HG03469 (cell line): Measurements from ENCODE around the gene PBX3.
"Not testable (repeated sequence)": the region's sequence is repeated elsewhere in the genome, so short reads cannot be mapped to it uniquely, and the experiment has no call there.

ENCODE experiments used
- ATAC-seq: cut with Tn5 transposase; IDR thresholded peaks from one replicate; pipeline ENCODE4 v1.9.1; 2021; ENCODE audit warnings: mild to moderate bottlenecking, moderate library complexity, moderate number of reproducible peaks; ENCODE audit not compliant: unreplicated experiment

Gene PBX3

GRCh38 chr9:125774106-125774505 is 26.9 kb downstream of the PBX3 start:
- ATAC-seq = no peak

GRCh38 chr9:125776789-125777188 is 29.6 kb downstream of the PBX3 start:
- ATAC-seq = not testable (repeated sequence)

DNA sequence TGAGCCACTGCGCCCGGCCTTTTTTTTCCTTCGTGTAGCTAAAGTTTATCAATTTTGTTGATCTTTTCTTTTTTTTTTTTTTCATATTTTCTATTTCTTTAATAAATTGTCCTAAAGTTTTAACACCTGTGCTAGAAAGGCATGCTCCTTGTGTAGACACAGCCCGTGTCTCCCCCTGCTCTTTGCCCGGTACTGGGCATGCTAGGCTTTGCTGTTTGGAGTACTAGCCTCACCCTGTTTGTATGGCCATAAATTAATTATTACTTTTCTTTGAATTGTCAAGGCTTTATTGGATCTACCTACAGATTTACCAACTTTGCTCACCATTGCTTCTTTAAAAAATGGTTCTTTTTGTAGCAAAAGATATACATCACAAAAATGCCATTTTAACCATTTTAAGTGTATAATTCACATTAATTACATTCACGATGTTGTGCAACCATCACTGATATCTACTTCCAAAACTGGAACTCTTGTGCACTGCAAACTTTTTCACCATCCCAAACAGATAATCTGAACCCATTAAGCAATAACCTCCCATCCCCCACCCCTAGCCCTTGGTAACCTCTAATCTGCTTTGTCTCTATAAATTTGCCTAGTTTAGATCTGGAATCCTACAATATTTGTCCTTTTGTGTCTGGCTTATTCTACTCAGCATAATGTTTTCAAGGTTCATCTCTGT is 31.5 kb downstream of the PBX3 start:
- ATAC-seq = not testable (repeated sequence)

GRCh38 chr9:125779220-125779565 is 32.0 kb downstream of the PBX3 start:
- not testable (repeated sequence) for ATAC-seq

DNA sequence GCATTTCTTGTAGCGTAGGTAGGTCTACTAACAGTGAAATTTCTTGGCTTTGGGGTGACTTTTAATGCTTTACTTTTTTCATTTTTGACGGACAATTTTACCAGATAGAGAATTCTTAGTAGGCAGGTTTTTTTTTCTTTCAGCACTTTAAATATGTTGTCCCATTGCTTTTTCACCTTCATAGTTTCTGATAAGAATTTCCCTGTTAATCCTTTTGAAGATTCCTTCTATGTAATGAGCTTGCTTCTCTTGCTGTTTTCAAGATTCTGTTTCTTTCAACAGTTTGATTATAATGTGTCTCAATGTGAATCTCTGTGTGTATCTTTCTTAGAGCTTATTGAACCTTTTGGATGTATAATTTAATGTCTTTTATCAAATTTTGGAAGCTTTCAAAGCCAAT is 35.5 kb downstream of the PBX3 start:
- no peak for ATAC-seq

GRCh38 chr9:125784286-125785049 is 37.3 kb downstream of the PBX3 start:
- no peak for ATAC-seq

GRCh38 chr9:125785248-125785751 is 38.1 kb downstream of the PBX3 start:
- ATAC-seq = no peak

DNA sequence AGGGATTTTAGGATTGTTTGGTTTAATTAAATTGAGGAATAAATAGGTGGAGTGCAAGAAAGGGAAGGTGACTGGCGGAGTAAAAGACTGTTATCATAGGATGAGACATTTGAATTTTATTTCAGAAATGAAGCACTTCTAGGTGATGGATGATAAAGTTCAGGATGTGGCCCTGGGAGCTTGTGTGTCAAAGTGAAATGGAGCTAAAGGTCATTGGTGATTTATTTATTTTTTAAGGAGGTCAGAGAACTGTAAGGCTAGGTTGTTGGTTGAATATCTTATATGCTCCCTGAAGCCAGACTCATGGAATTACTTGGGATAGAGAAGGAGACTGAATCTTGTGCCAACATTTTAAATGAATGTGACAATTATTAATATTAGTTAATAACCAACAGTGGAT is 40.5 kb downstream of the PBX3 start:
- ATAC-seq = no peak

DNA sequence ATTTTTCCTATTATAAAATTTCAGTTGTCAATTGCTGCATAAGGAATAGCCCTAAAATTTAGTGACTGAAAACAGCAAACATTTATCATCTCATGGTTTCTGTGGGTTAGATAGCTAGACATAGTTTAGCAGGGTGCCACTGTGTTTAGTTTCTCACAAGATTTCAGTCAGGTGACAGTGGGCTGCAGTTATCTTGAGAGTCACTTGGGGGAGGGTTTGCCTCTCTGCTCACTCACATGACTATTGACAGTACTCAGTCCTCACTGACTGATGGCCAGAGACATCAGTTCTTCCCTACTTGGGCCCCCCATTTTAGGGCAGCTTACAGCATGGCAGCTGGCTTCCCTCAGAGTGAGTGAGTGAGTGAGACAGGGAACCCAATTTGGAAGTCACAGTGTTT is 42.0 kb downstream of the PBX3 start:
- no peak for ATAC-seq

DNA sequence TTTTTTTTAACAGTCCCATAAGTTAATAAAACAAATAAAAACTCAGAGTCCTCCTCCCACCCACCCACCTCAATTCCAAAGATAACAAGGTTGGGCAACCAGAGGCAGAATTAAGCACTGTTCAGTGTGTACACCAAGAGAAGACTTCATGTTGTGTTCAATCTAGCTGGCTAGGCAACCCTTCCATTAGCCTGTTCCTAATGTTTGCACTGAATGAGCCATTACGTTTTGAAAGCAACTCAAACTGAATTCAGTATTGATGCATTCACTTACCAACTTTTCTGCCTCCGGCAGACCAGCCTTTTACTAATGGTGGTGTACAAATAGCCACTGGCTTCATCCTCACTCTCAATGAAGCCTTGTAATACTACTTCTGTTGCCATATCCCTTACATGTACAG is 47.5 kb downstream of the PBX3 start:
- ATAC-seq = no peak

GRCh38 chr9:125795970-125796596 is 48.9 kb downstream of the PBX3 start:
- ATAC-seq = no peak

- ATAC-seq = no peak
Observed at GRCh38 chr9:125797930-125798329, 50.8 kb downstream of the PBX3 start.

DNA sequence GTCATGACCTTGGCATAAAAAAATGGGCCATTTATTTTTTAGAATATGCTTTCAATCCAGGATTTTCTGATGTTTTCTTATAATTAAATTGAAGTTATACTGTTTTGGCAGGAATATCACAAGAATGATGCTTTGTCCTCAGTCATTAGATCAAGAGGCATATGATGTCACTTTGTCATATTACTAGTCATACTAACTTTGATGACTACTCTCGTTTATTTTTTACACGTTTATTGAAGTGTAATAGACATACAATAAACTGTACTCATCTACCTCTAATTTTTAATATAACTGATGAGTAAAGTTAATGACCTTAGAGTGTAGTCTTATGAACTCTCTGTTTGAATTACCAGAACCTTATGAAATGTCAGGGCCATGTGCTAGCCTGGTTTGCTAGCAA is 56.4 kb downstream of the PBX3 start:
- no peak for ATAC-seq

DNA sequence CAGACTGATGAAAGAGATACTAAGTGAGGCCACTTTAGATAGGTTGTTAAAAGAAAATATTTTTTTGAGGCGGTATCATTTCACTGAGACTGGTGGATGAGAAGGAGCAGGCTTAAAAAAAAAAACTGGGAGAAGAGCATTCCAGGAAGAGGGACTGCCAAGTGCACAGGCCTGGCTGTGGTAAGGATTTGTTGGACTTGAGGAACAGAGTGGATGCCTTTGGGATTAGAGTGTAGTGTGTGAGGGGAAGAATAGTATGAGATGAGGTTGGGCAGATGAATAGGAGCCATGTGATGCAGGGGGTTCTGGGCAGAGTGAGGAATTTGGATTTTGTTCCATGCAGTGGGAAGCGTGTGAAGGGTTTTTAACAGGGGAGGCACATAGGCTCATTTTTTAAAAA is 57.9 kb downstream of the PBX3 start:
- no peak for ATAC-seq

DNA sequence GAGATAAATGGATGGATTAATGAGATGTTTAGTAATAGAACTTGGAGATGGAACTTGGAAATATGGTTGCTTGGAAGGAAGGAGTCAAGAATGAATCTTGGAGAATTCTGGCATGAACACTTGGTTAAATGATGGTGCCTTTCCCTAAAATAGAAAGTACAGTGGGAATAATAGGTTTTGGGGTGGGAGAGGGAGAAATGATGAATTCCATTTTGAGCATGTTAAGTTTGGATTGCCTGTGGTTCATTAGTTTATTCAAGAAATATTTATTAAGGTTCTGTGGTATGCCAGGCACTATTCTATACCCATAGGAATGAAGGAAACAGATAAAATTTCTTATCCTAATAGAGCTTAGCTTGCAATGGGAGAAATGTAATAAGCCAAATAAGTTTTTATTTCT is 58.4 kb downstream of the PBX3 start:
- ATAC-seq = no peak

DNA sequence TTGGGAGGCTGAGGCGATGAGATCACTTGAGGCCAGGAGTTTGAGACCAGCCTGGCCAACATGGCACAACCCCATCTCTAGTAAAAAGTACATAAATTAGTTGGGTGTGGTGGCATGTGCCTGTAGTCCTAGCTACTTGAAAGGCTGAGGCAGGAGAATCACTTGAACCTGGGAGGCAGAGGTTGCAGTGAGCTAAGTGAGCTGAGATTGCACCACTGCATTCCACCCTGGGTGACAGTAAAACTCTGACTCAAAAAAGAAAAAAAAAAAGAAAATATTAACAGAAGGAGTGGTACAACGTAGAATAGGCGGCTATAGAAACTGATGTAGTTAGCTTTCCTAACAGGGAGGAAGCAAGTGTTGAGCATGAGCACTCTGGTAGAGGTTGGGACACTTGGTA is 59.9 kb downstream of the PBX3 start:
- ATAC-seq = no peak

DNA sequence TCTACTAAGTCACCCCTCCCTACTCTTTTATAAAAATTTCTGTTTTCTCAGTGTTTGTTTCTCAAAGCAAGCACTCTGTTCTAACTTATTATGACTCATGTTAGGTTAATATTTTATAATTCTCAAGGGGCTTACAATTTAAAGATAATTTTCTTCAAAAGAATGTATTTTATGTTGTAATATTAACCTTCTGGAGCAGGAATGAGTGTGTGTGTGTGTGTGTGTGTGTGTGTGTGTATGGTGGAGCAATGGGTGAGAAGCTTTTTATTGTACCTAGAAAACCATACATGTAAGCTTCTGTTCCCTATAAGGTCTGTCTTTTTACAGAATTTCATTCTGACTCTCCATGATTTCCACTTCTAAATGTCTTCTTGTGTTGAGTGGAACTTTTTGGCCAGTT is 63.0 kb downstream of the PBX3 start:
- ATAC-seq = no peak

GRCh38 chr9:125811002-125811401 is 63.8 kb downstream of the PBX3 start:
- ATAC-seq = no peak

- ATAC-seq = no peak
Observed at GRCh38 chr9:125812403-125812802, 65.2 kb downstream of the PBX3 start.

DNA sequence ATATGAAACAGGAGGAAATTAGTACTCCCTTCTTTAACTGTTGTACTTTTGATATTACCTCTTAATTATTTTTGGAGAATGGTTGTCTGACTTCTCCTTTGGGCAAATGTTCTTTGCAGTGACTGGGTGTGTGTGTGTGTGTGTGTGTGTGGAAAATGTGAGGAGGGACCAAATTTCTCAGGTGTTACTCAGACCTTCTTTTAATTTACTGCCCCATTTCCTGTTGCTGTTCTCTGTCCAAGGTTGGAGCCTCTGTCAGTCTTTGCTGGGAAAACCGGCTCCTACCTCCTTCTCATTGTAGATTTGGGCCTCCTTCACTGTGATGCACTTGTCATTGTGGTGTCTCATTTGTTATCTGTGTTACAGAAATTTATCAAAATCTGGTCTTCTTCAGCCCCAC is 68.4 kb downstream of the PBX3 start:
- ATAC-seq = no peak

GRCh38 chr9:125816321-125816720 is 69.1 kb downstream of the PBX3 start:
- ATAC-seq = no peak
